Measurements from ENCODE around the gene AKAP1.
A peak's percentile ranks its signal among the peaks of the same experiment; 100 is the strongest.

Gene AKAP1

DNA sequence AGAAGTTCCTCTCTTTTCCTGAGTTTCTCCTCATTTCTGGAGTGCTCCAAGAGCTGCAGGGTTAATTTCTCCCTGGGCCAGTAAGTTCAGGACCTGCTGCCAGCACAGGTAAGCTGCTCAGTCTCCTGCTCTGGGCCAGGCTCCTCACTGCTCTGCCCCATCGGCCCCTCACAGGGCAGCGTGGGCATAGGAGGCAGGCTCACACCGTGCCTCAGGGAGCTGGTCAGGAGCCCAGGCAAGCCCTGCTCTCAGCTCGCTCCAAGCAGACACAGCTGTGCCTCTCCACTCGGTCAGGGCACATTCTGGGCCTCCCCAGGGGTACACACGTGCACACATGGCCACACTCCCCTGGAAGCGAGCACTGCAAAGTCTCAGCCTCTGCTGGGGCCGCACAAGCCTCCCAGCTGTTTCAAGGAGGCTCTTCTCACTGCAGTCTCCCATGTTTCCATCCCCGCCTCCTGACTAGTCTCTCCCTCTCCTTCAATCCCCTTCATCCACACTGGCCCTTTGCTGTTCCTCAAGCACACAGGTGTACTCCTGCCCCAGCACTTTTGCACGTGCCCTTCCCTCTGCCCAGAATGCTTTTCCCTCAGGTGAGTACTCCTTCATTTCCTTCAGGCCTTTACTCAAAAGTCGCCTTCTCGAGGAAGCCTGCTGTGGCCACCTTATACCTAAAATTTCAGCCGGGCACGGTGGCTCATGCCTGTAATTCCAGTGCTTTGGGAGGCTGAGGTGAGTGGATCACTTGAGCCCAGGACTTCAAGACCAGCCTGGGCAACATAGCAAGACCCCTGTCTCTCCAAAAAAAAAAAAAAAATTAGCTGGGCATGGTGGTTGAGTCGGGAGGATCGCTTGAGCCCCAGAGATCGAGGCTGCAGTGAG is 53.2 kb downstream of the AKAP1 start:
- DNase-seq = no peak
- no peak overlapping the region for H3K27ac Mint-ChIP-seq
- H3K9me3 Mint-ChIP-seq = peaks cover 3% of the 10 kb centered on the region
- no peaks in the 10 kb centered on the region for H3K36me3 Mint-ChIP-seq (ENCODE audit: low read depth)
- no peak overlapping the region for H3K4me3 Mint-ChIP-seq
- no peaks in the 10 kb centered on the region for H3K27me3 Mint-ChIP-seq (ENCODE audit: low read depth, poor library complexity)
- peaks cover 32% of the 10 kb centered on the region for H3K4me1 Mint-ChIP-seq
- TF ChIP-seq, protein P1, sequence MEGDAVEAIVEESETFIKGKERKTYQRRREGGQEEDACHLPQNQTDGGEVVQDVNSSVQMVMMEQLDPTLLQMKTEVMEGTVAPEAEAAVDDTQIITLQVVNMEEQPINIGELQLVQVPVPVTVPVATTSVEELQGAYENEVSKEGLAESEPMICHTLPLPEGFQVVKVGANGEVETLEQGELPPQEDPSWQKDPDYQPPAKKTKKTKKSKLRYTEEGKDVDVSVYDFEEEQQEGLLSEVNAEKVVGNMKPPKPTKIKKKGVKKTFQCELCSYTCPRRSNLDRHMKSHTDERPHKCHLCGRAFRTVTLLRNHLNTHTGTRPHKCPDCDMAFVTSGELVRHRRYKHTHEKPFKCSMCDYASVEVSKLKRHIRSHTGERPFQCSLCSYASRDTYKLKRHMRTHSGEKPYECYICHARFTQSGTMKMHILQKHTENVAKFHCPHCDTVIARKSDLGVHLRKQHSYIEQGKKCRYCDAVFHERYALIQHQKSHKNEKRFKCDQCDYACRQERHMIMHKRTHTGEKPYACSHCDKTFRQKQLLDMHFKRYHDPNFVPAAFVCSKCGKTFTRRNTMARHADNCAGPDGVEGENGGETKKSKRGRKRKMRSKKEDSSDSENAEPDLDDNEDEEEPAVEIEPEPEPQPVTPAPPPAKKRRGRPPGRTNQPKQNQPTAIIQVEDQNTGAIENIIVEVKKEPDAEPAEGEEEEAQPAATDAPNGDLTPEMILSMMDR (IDR thresholded peaks at IDR 0.05) = no peak

DNA sequence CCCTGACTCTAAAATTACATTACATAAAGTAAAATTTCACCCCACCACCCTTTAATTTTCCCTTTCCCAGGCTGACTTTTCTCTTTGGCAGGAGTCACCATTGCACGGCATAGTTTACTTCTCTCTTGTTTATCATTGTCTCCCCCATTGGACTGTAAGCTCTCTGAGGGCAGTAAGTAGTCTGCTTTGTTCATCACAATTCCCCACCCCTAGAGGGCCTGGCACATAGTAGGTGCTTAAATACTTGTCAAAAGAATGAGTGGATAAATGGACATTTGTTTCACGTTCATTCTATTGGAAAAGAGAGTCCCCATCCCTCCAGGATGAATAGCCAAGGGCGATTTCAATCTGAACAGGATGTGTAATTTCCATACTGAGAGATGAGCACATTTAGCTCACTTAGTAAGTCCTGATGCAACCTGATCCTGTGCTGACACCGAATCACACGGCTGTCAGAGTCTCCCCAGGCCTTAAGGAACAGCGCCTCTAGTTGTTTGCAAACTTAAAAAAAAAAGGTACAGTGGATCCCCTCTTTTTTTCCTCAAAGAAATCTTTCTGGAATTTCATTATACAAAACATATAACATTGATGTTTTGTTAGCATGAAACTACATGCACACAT is 54.0 kb downstream of the AKAP1 start:
- H3K4me1 Mint-ChIP-seq = peaks cover 36% of the 10 kb centered on the region
- H3K9me3 Mint-ChIP-seq = peaks cover 3% of the 10 kb centered on the region
- TF ChIP-seq, protein P1 (IDR thresholded peaks at IDR 0.05) = no peak
- no peak overlapping the region for H3K27ac Mint-ChIP-seq
- peaks cover 3% of the 10 kb centered on the region for H3K27me3 Mint-ChIP-seq (ENCODE audit: low read depth, poor library complexity)
- no peak overlapping the region for H3K4me3 Mint-ChIP-seq
- DNase-seq = no peak
- H3K36me3 Mint-ChIP-seq (ENCODE audit: low read depth) = no peaks in the 10 kb centered on the region

- H3K27me3 Mint-ChIP-seq (ENCODE audit: low read depth, poor library complexity) = peaks cover 5% of the 10 kb centered on the region
These were observed 55.3 kb downstream of the AKAP1 start for GRCh38 chr17:57140316-57140715.

GRCh38 chr17:57142925-57143324 is 57.9 kb downstream of the AKAP1 start:
- DNase-seq = peak; percentile 35
- H3K9me3 Mint-ChIP-seq = peaks cover 4% of the 10 kb centered on the region
- no peak overlapping the region for H3K4me3 Mint-ChIP-seq
- peaks cover 35% of the 10 kb centered on the region for H3K4me1 Mint-ChIP-seq
- peaks cover 7% of the 10 kb centered on the region for H3K27me3 Mint-ChIP-seq (ENCODE audit: low read depth, poor library complexity)
- TF ChIP-seq, protein P1 (IDR thresholded peaks at IDR 0.05) = no peak
- H3K36me3 Mint-ChIP-seq (ENCODE audit: low read depth) = no peaks in the 10 kb centered on the region
- H3K27ac Mint-ChIP-seq = peak overlapping the region; percentile 87

More at GRCh38 chr17:57140316-57140715, 55.3 kb downstream of the AKAP1 start:
- H3K36me3 Mint-ChIP-seq (ENCODE audit: low read depth) = no peaks in the 10 kb centered on the region
- peaks cover 3% of the 10 kb centered on the region for H3K9me3 Mint-ChIP-seq
- no peak overlapping the region for H3K27ac Mint-ChIP-seq
- H3K4me1 Mint-ChIP-seq = peaks cover 46% of the 10 kb centered on the region
- DNase-seq = no peak
- TF ChIP-seq, protein P1 (IDR thresholded peaks at IDR 0.05) = no peak
- no peak overlapping the region for H3K4me3 Mint-ChIP-seq

DNA sequence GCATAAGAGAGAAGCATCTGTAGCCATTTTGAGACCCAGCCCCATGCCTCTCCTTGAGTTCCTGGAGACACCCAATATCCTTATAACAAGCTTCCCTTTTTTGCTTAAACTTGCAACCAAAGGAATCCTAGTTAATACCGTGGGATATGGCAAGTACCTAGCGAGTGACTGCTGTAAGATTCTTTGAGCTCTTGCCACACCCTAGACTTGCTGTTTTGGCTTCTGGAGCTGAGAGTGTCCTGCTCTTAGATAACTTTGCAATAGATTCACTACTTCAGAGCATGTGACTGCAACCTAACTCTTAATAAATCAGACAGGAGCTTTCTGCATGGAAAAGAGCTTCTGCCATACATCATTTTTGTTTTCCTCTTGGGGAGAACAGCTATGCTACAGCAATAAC is 58.3 kb downstream of the AKAP1 start:
- peaks cover 35% of the 10 kb centered on the region for H3K4me1 Mint-ChIP-seq
- H3K27me3 Mint-ChIP-seq (ENCODE audit: low read depth, poor library complexity) = peaks cover 10% of the 10 kb centered on the region
- no peaks in the 10 kb centered on the region for H3K36me3 Mint-ChIP-seq (ENCODE audit: low read depth)
- TF ChIP-seq, protein P1 (IDR thresholded peaks at IDR 0.05) = no peak
- DNase-seq = no peak
- no peak overlapping the region for H3K4me3 Mint-ChIP-seq
- H3K27ac Mint-ChIP-seq = no peak overlapping the region
- H3K9me3 Mint-ChIP-seq = peaks cover 6% of the 10 kb centered on the region

Data from nephron progenitor cell (in vitro differentiated cells).